ENCODE results near the gene ELL2. TPM values are rescaled to one million over a fixed set of nuclear protein-coding genes. Genes with fewer than 3 reads are reported as not detected.

Gene ELL2
- total RNA-seq, 1 donor from 2014 or later, result 21.6 TPM

DNA sequence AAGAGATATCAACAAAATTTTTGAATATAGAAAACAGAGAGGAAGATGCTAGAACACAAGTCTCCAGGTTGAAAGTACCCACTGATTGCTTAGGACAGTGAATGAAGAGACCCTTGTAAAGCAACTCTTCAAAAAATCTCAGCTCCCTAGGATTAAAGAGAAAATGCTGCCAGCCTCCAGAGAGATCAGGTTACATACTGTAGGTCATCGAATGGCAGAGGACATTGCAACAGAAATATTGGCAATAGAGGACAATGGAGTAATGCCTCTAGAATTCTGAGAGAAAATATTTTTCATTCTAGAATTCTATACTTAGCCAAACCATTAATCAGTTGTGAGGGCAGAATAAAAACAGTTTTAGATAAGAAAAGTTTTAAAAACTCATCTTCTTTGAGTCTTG, 43.1 kb upstream of the ELL2 start:
- TF ChIP-seq CTCF (IDR thresholded peaks at IDR 0.05; ENCODE audit: unreplicated experiment), result no peak
- no peaks in the 10 kb centered on the region for H3K36me3 Mint-ChIP-seq (ENCODE audit: low read depth, unreplicated experiment)
- peaks cover 5% of the 10 kb centered on the region for H3K4me1 Mint-ChIP-seq (ENCODE audit: unreplicated experiment)
- H3K9me3 Mint-ChIP-seq (ENCODE audit: unreplicated experiment), result no peaks in the 10 kb centered on the region
- H3K27ac Mint-ChIP-seq (ENCODE audit: unreplicated experiment), result no peak overlapping the region
- H3K27me3 Mint-ChIP-seq (ENCODE audit: unreplicated experiment), result no peaks in the 10 kb centered on the region
- H3K4me3 Mint-ChIP-seq (ENCODE audit: unreplicated experiment), result no peak overlapping the region
- no peak for DNase-seq (ENCODE audit: low spot score)

GRCh38 chr5:96004087-96004486, 42.4 kb upstream of the ELL2 start:
- no peaks in the 10 kb centered on the region for H3K9me3 Mint-ChIP-seq (ENCODE audit: unreplicated experiment)
- no peaks in the 10 kb centered on the region for H3K36me3 Mint-ChIP-seq (ENCODE audit: low read depth, unreplicated experiment)
- H3K27ac Mint-ChIP-seq (ENCODE audit: unreplicated experiment), result no peak overlapping the region
- H3K4me3 Mint-ChIP-seq (ENCODE audit: unreplicated experiment), result no peak overlapping the region
- no peaks in the 10 kb centered on the region for H3K27me3 Mint-ChIP-seq (ENCODE audit: unreplicated experiment)
- peaks cover 5% of the 10 kb centered on the region for H3K4me1 Mint-ChIP-seq (ENCODE audit: unreplicated experiment)
- no peak for TF ChIP-seq CTCF (IDR thresholded peaks at IDR 0.05; ENCODE audit: unreplicated experiment)
- no peak for DNase-seq (ENCODE audit: low spot score)

DNA sequence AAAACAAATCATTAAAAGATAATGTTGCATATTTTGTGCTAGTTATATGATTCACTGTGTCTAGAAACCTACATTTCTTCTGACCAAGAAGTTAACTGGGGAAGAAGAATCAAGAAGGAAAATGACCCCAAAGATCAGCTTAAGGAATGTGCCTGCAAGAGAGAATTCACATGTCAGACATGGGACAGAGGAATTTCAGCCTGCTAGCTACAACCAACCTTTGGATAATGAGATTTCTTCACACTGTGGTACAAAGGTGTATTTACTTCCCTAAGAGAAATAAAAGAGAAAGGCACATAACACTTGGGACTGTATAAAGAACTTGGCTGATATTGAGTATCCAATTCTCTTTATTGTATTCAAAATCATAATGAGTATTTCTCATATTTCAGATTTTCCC, 39.6 kb upstream of the ELL2 start:
- no peak for DNase-seq (ENCODE audit: low spot score)
- Mint-ChIP-seq H3K36me3 (ENCODE audit: low read depth, unreplicated experiment) (no peaks in the 10 kb centered on the region), H3K27ac (ENCODE audit: unreplicated experiment) (no peak overlapping the region), H3K4me1 (ENCODE audit: unreplicated experiment) (no peaks in the 10 kb centered on the region), H3K9me3 (ENCODE audit: unreplicated experiment) (no peaks in the 10 kb centered on the region), H3K4me3 (ENCODE audit: unreplicated experiment) (no peak overlapping the region), H3K27me3 (ENCODE audit: unreplicated experiment) (no peaks in the 10 kb centered on the region)
- TF ChIP-seq CTCF (IDR thresholded peaks at IDR 0.05; ENCODE audit: unreplicated experiment), result no peak

DNA sequence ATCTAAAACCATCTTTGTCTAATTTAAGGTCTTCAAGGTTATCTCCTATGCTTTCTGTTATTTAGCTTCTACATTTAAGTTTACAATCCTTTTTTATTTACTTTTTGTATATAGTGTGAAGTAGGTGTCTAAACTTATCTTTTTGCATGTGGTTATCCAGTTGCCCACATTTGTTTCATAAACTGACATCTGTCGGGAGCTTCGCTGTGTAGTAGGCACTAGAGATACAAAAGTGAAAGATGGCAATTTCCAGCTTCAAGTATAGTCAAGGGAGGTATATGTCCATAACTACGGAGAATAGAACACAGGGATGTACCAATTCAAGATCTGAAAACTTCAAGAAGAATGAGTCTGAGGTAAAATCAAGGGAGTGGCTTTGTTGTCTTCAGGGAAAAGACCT, 38.7 kb upstream of the ELL2 start:
- Mint-ChIP-seq H3K9me3 (ENCODE audit: unreplicated experiment) (no peaks in the 10 kb centered on the region), H3K27ac (ENCODE audit: unreplicated experiment) (no peak overlapping the region), H3K27me3 (ENCODE audit: unreplicated experiment) (no peaks in the 10 kb centered on the region)

More for the DNA sequence above, 38.7 kb upstream of the ELL2 start:
- DNase-seq (ENCODE audit: low spot score), result no peak
- TF ChIP-seq CTCF (IDR thresholded peaks at IDR 0.05; ENCODE audit: unreplicated experiment), result no peak
- Mint-ChIP-seq H3K4me3 (ENCODE audit: unreplicated experiment) (no peak overlapping the region), H3K36me3 (ENCODE audit: low read depth, unreplicated experiment) (no peaks in the 10 kb centered on the region), H3K4me1 (ENCODE audit: unreplicated experiment) (no peaks in the 10 kb centered on the region)

All from endothelial cell (in vitro differentiated cells).